ENCODE measurements around the gene GMDS. TPM values are rescaled to one million over a fixed set of nuclear protein-coding genes. Genes with fewer than 3 reads are reported as not detected.

GMDS gene
- total and polyA plus RNA-seq, 2 donors (not counting 3 experiments of a cell fraction or from before 2014, with no cell fraction given): 9.8 to 23.5 TPM

DNA sequence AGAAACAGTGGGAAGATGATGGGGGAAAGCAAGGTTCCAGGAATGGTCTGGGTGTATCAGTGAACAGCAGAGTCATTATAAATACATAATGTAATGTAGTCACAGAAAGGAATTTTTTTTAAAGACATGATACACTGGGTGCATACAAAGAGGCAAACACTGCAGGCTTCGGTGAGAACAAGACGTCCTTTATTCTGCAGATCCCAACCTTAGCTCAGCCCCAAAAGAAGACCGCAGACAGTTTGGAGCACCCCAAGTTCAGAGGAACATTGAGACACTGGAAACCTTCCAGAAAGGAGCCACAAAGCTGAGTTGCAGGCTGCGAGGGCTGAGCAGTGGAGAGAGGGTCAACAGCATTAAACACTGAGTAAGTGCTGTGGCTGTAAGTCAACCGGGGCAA lies 666.3 kb downstream of the GMDS start:
- Histone ChIP-seq H3K4me1 (ENCODE audit: control insufficient read depth, extremely low read depth, insufficient read depth, low read length) (no peaks in the 10 kb centered on the region), H3K9me1 (replicated peaks; ENCODE audit: control insufficient read depth, extremely low read depth, insufficient read depth, low read length) (no peaks in the 10 kb centered on the region), H4K20me1 (replicated peaks; ENCODE audit: control insufficient read depth, extremely low read depth, insufficient read depth, low read length) (no peaks in the 10 kb centered on the region), H3K27ac (ENCODE audit: insufficient read depth, low read depth, low read length) (no peak overlapping the region), H3K9ac (replicated peaks; ENCODE audit: extremely low read depth, insufficient read depth, low read length) (no peak overlapping the region), H3K27me3 (ENCODE audit: control insufficient read depth in 2 of 2, insufficient read depth in 2 of 2, low read length in 2 of 2) (no peaks in the 10 kb centered on the region), H3K36me3 (ENCODE audit: control insufficient read depth in 2 of 2, extremely low read depth in 1 of 2, insufficient read depth in 2 of 2, low read length in 2 of 2) (no peaks in the 10 kb centered on the region), H3K4me3 (replicated peaks in 1 of 3; ENCODE audit: insufficient read depth in 1 of 3, low read depth in 1 of 3, low read length in 3 of 3) (no peak overlapping the region), H2AFZ (ENCODE audit: low read depth, low read length) (no peak overlapping the region), H3K4me2 (ENCODE audit: insufficient read depth, low read length) (no peak overlapping the region), H3K79me2 (ENCODE audit: control insufficient read depth, insufficient read depth, low read length) (no peaks in the 10 kb centered on the region), H3K9me3 (replicated peaks; ENCODE audit: control insufficient read depth, insufficient read depth, low read length) (no peaks in the 10 kb centered on the region)
- TF ChIP-seq EZH2 (IDR thresholded peaks at IDR 0.05; ENCODE audit: borderline replicate concordance, low read depth, low read length, severe bottlenecking) (no peak), POLR2AphosphoS5 (IDR thresholded peaks at IDR 0.05; ENCODE audit: insufficient read depth, low read depth, low read length) (no peak), FOS (IDR thresholded peaks at IDR 0.05; ENCODE audit: borderline replicate concordance, insufficient read depth, low read length) (no peak), JUN (IDR thresholded peaks at IDR 0.05; ENCODE audit: borderline replicate concordance, insufficient read depth, insufficient read length, low read depth) (no peak), GATA2 (IDR thresholded peaks at IDR 0.05; ENCODE audit: insufficient read depth, insufficient read length, low read depth, low read length) (no peak)
- TF ChIP-seq, protein P1, sequence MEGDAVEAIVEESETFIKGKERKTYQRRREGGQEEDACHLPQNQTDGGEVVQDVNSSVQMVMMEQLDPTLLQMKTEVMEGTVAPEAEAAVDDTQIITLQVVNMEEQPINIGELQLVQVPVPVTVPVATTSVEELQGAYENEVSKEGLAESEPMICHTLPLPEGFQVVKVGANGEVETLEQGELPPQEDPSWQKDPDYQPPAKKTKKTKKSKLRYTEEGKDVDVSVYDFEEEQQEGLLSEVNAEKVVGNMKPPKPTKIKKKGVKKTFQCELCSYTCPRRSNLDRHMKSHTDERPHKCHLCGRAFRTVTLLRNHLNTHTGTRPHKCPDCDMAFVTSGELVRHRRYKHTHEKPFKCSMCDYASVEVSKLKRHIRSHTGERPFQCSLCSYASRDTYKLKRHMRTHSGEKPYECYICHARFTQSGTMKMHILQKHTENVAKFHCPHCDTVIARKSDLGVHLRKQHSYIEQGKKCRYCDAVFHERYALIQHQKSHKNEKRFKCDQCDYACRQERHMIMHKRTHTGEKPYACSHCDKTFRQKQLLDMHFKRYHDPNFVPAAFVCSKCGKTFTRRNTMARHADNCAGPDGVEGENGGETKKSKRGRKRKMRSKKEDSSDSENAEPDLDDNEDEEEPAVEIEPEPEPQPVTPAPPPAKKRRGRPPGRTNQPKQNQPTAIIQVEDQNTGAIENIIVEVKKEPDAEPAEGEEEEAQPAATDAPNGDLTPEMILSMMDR (IDR thresholded peaks at IDR 0.05; ENCODE audit: extremely low read depth in 1 of 2, insufficient read depth in 1 of 2, low read depth in 1 of 2, low read length in 2 of 2): no peak
- DNase-seq (ENCODE audit: low read depth, low spot score) (no peak), FAIRE-seq (no peak)
- CTCF ChIA-PET: interaction anchor here (1.1 kb wide), 1 partner anchor 13 kb away, joined by 4 read pairs; no protein-coding TSS in a partner anchor
- intact Hi-C loops (cut with micrococcal nuclease): no loop called here
- dilution Hi-C loops (cut with MboI; ENCODE audit: extremely low pct_ligation_motif_present, low sequenced_read_pairs): no loop called here
- POLR2A ChIA-PET: no interaction called here
- BruUV-seq (replicated peaks): no TSS peak

Measured in endothelial cell of umbilical vein (primary cell).